HTR-8/SVneo (cell line): ENCODE results near the gene KLHL7.

Source experiments
- DNase-seq: peaks from one replicate; pipeline ENCODE4 v3.0.0; 2011; ENCODE audit warnings: low spot score, mixed read lengths; ENCODE audit not compliant: insufficient read length
- FAIRE-seq: peaks from 2 replicates; lab custom pipeline; 2011; peaks lifted over from hg19 to GRCh38; lab: Jason Lieb, UNC

KLHL7 gene, protein sequence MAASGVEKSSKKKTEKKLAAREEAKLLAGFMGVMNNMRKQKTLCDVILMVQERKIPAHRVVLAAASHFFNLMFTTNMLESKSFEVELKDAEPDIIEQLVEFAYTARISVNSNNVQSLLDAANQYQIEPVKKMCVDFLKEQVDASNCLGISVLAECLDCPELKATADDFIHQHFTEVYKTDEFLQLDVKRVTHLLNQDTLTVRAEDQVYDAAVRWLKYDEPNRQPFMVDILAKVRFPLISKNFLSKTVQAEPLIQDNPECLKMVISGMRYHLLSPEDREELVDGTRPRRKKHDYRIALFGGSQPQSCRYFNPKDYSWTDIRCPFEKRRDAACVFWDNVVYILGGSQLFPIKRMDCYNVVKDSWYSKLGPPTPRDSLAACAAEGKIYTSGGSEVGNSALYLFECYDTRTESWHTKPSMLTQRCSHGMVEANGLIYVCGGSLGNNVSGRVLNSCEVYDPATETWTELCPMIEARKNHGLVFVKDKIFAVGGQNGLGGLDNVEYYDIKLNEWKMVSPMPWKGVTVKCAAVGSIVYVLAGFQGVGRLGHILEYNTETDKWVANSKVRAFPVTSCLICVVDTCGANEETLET

DNA sequence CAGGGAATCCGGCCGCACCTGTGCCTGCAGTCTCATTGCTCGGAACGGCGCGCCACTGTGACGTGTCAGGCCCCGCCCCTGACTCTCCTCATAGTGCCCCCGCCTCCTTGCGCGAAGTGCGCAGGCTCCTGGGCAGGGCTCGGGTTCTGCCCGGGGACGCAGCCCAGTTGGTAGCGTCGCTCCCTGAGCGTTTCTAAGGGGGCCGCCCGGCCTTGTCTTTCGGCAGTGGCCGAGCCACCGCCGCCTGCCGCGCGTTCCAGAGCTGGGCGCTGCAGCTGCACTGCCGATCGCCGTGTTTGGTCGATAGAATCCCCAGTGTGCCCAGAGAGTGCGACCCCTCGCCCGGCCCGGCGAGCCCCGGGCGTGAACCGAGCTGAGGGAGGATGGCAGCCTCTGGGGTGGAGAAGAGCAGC lies at the start of gene KLHL7:
Gene KLHL7, plus strand, starts transcription at position 142 of the 413 bp plus-strand sequence. Its CDS starts 242 bp downstream, at position 384.
- FAIRE-seq (peak; percentile 95), DNase-seq (peak; percentile 90)

DNA sequence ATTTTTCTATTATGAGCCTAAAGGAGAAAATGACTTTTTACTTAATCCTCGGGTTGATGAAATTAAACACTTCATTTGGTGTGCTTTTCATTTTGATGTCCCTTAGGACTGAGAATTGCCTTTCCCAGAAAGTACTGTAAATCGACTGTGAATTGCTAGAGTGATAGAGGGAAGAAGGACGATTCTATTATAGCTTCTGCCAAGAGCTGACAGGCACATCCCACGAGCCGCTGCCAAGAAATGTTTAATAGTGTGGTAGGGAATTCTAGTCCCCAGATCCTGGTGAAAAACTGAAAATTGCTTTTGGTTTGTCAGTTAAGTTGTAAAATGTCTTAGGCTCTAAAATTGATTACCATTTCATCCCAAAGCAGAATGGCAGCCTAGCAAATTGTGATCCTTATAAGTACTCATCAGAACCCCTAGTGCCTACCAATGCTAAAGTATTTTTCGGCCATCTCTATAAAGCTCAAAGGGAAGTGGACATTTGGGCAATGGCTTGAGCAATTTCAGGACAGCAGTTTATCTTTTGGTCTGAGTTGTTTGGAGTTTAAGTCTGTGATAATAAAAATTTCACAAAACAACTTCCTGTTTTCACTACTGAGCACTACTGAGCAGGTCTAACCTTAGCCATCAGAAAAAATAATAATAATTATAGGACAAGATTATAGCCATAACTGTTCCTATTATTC lies 47.0 kb upstream of the KLHL7 start:
- no peak for DNase-seq
- no peak for FAIRE-seq

DNA sequence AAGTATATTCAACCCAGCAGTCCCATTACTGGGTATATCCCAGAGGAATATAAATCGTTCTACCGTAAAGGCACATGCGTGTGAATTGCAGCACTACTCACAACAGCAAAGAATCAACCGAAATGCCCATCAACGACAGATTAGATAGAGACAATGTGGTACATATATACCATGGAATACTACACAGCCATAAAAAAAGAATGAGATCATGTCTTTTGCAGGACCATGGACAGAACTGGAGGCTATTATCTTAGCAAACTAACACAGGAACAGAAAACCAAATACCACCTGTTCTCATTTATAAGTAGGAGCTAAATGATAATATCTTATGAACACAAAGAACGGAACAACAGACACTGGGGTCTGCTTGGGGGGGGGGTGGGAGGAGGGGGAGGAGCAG lies 44.3 kb upstream of the KLHL7 start:
- no peak for FAIRE-seq
- DNase-seq = no peak

DNA sequence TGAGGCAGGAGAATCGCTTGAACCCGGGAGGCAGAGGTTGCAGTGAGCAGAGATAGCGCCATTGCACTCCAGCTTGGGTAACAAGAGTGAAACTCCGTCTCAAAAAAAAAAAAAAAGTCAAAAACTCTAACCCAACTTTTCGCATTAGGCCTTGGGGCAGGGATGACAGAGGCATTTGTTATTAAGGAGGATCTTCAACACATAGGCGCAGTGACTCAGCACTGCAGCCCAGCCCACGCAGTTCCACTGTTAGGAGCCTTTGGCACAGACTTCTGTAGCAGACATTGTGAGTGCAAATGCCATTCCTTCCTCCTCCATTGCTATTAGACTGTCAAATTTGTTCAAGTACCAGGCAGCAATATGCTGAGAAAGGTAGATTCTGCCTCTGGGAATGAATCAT lies 43.1 kb upstream of the KLHL7 start:
- DNase-seq (peak; percentile 17), FAIRE-seq (no peak)

DNA sequence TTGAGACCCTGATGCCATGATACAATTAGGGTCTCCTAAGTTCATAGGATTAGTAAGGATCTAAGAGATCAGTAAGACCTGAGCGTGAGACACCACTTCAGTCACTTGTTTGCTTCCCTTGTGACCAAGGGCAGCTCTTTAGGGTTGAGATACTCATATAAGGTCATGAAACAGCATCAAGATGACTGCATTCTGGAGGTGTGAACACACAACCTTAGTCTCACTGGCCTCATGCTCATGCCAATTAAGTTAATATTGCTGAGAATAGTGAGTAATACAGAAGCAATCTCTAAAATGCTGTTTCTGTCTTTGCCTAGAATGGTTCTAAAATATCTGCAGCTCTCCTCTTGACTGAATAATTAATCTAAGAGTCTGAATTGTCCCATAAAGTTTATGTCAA lies 39.6 kb upstream of the KLHL7 start:
- no peak for FAIRE-seq
- DNase-seq = no peak

DNA sequence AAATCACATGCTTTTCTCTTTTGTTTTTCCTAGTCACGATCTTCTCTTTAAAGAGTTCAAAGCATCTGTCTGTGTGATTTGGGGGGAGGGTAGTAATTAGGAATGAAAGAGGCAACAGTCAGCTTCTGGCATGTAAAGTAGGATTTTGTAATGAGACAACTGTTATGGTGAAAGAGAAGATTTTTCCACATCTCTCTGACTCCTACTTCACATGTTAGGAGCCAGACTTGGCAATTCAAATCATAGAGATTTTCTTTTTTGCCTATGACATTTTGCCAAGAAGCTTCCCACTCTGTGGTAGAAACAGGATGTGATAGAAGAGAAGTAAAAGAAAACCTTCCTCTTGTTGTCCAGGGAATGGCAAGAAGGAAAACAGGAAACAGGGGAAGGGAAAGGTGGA lies 38.3 kb upstream of the KLHL7 start:
- FAIRE-seq (no peak), DNase-seq (no peak)

DNA sequence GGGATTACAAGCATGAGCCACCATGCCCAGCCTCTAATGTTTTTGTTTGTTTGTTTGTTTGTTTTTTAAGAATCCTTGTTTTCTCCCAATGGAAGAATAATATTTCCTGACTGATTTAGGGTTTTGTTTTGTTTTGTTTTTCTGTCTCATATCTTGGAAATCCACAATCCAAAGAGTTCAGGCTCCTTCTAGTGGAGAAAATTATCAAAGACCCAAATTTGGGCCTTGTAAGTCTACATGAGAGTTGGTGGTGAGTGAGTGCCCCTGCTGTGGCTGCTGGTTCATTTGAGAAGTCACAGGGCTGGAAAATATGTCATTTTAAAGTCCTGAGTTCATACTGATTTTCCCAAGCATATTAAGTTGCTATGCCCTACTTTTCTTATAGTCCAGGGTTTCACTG lies 33.5 kb upstream of the KLHL7 start:
- FAIRE-seq (no peak), DNase-seq (no peak)

DNA sequence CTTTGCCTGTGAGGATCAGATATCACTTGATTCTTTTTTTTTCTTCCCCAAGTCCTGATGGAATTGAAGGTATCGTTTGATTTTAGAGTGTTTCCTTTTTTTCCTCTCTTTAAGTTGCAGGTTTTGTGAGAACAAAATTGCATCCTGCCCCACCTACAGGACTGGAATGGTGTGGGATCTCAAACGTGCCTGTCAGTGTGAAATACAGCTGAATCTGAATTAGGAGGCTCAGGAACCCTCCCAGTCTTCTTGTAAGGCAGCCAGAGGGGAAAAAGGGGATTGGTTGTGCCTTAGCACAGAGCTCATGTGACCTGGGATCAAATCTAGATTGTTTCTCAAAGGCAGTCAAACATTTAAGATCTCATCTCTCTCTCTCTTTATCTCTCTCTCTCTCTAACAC lies 32.7 kb upstream of the KLHL7 start:
- DNase-seq = no peak
- FAIRE-seq = no peak

DNA sequence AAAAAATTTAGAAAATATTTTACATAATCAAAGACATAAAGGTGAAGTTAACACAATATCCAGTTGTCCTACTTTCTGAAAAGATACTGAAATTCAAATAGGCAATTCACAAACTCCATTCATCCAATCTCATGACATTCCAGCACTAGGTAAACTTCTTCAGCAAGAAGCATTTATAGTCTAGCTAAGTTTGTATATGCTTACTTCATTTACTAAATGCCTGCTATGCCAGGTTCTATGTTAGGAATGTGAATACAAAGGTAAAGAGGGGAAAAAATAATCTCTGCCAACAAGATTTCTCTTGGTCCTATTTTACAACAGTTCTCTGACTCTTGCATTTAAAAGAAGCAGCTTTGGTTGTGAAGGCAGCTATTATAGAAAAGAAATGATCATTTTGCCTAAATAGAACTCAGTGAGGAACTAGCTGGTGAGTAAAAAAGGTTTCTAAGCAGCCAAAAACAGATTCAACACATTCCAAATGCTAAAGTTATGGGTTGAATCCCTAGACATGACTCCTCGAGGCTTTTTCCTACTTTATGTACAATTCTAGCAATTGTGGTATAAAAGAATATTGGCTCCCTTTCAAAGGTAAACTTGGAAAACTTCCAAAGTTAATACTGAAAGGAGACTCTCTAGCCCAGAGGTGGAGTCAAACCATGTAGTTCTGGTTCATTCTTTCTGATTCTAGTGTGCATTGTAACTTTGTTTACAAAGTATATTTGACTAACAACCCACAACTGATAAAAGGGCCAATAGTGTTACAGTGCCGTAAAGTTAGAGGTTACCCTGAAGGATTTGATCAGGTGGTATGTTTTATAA lies 30.9 kb upstream of the KLHL7 start:
- DNase-seq (no peak), FAIRE-seq (no peak)

DNA sequence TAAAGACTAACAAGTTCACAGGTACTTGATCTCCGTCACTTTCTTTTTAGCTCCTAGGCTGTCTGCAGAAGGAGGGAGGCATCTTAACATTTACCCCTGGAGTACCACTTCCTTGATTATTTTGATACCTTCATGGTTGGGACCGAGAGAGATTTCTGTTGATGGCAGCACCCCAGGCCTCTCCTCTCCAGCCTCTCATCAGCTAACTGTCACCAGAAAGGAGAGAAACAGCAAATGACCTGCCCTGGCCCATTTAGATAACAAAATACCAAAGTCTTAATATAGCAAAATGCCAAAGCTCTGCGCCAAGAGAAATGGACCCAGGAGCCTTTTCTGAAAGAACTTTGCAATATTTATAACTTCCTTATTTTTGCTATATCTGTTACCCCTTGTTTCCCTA lies 30.0 kb upstream of the KLHL7 start:
- no peak for FAIRE-seq
- DNase-seq = no peak

DNA sequence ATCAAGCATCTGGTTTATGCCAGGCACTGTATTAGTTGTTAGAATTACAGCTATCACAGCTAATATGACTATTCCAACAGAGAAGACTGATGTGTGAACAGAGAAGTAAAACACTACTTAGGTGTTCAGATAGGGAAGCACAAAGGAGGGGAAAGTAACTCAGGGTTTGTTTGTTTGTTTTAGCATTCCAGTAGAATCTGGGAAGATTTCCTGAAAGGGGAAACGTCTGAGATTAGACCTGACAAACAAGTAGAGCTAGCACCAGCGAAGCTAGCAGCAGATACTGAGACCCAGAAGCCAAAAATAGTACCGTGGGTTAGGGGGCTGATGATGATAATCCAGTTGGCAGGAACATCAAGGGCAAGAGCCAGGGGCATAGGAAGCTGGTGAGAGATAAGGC lies 28.8 kb upstream of the KLHL7 start:
- no peak for FAIRE-seq
- DNase-seq = no peak

DNA sequence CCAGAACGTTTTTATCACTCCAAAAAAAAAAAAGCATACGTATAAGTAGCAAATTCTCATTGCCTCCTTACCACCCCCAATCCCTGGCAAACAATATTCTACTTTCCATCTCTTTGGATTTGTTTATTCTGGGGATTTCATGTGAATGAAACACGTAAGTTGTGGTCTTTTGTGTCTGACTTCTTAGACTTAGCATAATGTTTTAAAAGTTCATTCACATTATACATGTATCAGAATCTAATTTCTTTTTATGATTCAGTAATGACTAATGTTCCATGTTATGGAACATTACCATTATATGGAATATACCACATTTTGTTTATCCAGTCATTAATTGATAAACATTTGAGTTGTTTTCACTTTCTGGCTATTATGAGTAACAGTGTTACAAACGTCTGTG lies 12.5 kb upstream of the KLHL7 start:
- FAIRE-seq (no peak), DNase-seq (no peak)

DNA sequence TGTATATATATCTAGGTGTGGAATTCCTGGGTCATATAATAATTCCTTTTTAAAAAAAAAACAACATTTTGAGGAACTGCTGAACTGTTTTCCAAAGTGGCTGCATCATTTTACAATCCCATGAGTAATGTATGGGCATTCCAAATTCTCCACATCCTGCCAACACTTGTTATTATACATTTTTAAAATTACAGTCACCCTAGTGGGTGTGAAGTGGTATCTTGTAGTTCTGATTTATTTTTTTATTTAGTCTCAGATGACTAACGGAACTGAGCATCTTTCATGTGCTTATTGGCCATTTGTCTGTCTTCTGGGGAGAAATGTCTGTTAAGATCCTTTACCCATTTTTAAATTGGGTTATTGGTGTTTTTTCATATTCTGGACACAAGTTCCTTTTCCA lies 12.0 kb upstream of the KLHL7 start:
- DNase-seq (no peak), FAIRE-seq (no peak)

DNA sequence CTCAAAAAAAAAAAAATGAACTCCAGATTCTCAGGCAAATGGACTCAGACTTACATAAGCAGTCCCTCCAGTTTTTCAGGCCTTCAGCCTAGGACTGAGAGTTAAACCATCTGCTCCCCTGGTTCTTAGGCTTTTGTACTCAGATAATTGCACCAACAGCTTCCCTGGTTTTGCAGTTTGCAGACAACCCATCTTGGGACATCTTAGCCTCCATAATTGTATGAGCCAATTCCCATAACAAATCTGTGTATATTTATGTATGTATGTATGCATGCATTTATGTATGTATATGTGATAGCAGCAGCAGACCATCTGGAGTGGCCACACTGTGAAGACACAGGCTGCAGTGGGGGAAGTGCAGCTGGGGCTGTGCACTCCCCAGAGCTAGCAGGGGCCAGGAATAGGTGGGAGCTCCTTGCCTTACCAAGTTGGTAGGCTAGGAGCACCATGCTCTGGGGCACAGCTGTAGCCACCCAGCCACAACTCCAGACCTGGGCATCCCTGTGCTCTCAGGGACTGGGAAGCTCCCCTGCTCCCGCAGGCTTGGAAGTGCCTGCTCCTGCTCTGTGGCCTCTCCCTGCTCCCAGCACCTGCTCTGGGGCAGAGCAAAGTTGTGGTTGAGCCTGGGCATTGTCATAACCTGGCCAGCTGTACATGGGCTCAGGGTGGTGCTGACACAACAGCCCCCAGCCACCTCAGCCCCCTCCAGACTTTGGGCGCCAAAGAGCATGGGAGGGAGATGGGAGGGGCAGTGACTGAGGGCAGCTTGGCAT lies 8.9 kb upstream of the KLHL7 start:
- no peak for DNase-seq
- FAIRE-seq = no peak

DNA sequence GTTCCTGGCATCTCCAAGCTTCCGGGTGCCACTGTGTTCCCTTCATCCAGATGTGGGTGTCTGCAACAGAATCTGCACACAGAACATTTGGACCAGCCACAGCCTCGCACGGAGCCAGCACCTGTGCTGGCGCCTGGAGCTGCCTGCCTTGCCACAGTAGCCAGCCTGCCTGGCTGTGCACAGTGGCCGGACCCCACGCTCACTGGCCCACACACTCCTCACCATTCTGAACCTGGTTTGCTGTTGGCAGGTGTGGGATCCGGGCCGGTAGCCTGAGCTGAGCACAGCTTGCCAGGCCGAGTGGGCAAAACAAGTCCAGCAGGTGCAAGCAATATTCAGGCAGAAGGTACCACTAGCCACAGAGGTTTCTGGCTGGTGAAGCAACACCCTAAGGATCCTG lies 7.6 kb upstream of the KLHL7 start:
- FAIRE-seq (no peak), DNase-seq (no peak)

DNA sequence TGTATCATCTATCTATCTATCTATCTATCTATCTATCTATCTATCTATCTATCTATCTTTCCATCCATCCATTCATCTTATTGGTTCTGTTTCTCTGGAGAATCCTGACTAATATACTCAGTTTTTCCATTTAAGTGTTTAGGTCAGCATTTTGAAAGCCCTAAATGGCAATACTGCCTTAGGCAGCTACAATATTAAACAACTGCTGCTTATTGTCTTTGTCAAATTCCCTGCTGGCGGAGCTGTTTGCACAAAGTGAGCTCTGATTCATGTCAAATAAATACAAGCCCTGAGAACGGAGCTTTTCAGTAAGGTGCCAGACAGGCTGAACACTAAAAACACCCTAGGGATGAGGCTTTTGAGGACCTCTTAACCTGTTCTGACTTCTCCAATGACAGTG lies 7.1 kb upstream of the KLHL7 start:
- DNase-seq (no peak), FAIRE-seq (no peak)

DNA sequence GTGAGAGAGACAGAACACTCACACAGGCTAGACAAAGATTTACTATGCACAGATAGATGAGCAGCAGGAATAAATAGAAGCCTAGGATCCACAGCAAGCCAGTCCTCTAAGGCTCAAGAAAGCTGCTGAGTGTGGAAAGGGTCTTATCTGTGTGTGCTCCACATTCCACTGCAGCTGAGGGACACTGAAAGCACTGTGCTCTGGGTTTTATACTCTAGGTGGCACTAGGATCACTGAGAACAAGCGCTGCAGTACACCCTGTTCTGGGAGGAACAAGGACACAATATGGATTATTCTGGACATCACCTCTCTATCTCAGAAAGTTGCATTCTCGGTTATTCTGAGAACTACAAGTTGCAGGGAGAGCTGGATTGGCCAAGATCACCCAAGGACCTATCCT lies 4.9 kb upstream of the KLHL7 start:
- DNase-seq = no peak
- no peak for FAIRE-seq

DNA sequence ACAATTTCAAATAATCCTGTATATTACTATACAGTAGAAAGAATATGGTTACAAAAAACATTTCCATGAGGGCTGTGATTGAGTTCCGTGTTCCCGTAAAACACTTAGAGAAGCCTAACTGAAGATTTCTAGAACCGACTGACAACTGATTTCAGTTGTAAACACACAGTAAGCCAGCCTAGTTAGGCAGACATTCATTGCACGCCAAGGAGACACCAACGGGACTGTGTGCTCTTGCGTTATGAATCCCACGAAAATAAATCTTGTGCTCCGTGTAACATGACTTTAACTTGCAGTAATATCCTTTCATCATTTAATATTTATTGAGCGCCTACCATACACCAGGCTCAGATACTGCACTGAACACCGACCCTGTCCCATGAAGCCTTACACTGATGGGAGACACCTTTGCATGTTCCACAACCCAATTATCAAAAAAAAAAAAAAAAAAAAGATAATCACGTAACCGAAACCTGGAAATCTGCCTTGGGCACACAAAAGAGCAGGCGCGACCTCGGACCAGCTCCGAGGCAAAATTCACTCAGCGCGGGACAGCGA lies 420 bp upstream of the KLHL7 start:
- FAIRE-seq = no peak
- DNase-seq = no peak

DNA sequence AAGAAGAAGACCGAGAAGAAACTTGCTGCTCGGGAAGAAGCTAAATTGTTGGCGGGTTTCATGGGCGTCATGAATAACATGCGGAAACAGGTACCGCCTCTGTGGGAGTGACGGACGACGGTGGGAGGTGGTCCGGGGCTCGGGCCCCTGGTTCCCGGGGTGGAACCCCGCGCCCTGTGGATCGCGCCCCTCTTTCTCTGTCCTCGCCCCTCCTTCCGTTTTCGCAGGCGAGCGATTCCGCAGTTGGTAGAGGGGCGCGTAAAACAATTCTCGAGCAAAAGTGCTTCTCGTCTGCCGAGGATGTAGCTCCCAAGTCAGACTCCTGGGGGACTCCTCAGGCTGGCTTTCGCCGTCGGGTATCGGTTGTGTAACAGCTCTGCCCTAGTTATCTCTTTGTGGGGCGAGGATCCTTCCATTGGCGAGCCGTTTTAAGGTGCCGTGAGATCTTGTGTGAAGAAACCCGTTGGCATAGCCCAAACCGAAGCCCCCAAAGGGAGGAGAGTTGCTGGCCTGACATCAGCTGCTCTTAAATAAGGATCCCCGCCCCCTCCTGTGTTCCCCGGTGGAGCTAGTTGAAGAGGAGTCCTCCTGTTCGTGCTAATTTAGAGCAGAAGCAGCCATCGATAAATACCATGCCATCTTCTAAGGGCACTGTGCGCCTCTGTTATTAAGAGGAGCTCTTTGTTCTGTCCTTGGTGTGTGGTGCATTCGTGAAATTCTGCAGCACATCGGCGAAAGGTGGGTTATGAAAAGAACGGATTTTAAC lies 655 bp downstream of the KLHL7 start:
- DNase-seq (peak; percentile 26), FAIRE-seq (no peak)
